GM19043 (cell line): ENCODE measurements around the gene C1orf210.

ENCODE experiments used
- ATAC-seq: cut with Tn5 transposase; IDR thresholded peaks from one replicate; pipeline ENCODE4 v1.9.1; 2021; ENCODE audit warnings: low read depth; ENCODE audit not compliant: unreplicated experiment

C1orf210 gene

GRCh38 chr1:43296207-43296606, 10.8 kb upstream of the C1orf210 start:
- no peak for ATAC-seq

DNA sequence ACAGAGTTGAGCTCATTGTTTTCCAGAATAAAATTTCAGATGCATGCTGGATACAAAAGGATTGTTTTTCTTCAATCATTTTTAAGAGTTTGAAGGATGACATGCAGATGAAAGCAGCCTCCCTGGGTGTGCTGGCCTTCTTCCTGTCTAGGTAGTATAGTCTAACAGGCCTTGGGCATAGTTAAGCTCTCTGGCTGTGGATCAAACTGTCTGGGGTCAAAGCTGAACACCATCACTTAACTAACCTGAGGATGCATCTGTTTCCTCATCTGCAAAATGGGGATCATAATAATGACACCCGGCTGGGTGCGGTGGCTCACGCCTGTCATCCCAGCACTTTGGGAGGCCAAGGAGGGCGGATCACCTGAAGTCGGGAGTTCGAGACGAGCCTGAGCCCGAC, 9.4 kb upstream of the C1orf210 start:
- no peak for ATAC-seq

- no peak for ATAC-seq
Measured at GRCh38 chr1:43293896-43294760, 8.7 kb upstream of the C1orf210 start.

- no peak for ATAC-seq
Measured at GRCh38 chr1:43293176-43293575, 7.8 kb upstream of the C1orf210 start.

DNA sequence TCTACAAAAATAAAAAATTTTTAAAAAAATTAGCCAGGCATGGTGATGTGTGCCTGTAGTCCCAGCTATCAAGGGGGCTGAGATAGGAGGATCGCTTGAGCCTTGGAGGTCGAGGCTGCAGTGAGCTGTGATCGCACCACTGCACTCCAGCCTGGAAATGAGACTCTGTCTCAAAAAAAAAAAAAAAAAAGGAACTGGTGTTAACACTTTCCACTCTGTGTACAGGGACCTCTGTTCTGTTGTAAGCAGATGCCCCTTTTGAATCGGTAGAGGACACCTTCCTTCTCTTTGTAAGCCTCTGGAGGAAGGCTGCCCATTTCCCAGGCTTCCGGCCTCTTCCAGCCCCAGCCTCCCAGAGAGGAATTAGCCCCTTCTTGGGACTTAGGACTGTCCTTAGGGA, 7.3 kb upstream of the C1orf210 start:
- ATAC-seq: no peak

GRCh38 chr1:43292216-43292615, 6.8 kb upstream of the C1orf210 start:
- ATAC-seq: no peak

DNA sequence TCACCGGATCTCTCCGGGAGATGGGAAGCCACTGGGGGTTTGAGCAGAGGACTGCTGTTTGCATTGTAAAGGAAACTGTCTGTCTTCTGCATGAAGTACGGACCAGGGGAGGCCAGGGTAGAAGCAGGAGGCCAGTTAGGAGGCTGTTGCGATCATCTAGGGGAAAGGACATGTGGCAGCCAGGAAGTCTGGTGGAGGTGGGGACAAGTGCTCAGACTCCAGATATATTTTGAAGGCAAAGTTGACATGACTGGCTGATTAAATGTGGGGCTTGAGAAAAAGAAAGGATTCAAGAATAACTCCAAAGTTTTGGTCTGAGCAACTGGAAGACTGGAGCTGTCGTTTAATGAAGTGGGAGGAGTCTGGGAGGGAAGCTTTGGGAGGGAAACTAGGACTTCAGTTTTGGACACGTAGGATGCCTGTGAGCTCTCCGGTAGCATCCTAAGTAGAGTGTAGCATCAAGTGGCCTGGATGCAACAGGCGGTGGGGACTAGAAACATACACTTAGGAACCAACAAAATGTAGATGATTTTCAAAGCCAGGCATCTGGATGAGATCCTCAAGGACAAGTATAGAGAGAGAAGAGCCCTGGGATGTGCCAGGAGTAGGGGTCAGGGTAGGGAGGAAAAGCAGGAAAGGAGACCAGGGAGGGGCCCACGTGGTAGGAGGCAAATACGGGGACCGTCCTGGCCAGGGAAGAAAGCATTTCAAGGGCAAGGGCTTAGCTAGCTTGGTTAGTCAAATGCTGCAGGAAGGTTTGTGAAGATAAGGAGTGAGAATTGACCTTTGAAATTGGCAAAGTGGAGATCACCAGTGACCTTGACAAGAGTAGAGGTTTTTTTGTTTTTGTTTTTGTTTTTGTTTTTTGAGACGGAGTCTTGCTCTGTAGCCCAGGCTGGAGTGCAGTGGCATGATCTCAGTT, 3.7 kb upstream of the C1orf210 start:
- no peak for ATAC-seq

DNA sequence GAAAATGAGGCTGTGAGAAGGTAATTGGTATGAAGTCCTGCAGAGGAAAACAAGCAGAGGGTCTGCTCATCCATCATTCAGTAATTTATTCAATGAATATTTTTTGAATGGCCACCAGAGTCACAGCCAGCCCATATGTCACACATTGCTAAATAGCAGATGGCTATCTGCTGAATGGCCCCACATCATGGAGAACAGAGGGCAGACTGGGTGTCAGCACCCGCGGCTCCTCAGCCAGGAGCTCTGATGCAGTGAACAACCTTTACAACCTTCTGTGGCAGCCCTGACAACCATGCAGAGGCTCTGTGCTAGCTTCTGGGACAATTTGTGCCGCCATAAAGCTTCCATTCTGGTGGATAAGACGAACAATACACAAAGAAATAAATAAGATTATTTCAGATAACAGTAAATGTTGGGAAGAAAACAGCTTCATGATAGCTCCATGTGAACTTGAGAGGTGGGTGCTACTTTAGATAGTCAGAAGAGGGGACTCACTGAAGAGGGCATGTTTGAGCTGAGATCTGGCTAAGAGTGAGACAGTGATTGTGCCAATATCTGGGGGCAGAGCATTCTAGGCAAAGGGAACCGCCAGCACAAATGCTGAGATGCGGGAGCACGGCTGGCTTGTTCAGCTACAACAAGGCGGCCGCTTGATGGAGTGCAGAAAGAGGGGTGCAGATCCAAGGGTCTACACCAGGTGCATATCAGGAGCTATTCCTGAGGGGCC, 2.8 kb upstream of the C1orf210 start:
- ATAC-seq: no peak

DNA sequence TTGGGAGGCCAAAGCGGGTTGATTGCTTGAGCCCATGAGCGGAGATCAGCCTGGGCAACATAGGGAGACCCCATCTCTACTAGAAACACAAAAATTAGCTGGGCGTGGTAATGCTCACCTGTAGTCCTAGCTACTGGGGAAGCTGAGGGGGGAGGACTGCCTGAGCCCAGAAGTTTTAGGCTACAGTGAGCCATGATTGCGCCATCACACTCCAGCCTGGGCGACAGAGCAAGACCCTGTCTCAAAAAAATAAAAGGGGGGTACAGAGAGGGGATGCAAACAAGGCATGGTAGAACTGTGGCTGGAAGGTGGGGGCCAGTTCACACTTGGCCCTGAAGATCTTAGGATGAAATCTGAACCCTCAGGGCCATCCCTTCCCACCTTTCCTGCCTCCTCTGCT, 1.2 kb upstream of the C1orf210 start:
- ATAC-seq: no peak

- ATAC-seq: no peak
Measured at GRCh38 chr1:43286115-43286514, 734 bp upstream of the C1orf210 start.

GRCh38 chr1:43284546-43285110, 753 bp downstream of the C1orf210 start:
- no peak for ATAC-seq

DNA sequence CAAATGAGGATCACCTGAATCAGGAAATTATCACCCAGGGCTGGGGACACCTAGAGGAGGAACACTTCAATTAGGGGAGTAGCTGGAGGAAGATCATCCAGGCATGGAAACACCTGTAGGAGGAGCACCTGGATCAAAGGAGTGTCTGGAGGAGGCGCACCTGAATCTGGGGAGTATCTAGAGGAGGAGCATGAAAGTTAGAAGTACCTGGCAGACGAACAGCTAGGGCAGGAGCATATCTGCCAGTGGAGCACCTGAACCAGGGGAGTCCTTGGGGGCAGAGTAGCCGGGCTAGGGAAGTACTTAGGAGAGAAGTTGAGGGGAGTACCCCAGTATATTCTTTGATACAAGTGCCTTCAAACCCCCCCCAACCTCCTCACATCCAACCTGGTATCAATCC, 1.3 kb downstream of the C1orf210 start:
- no peak for ATAC-seq

GRCh38 chr1:43282220-43283195, 2.9 kb downstream of the C1orf210 start:
- no peak for ATAC-seq

DNA sequence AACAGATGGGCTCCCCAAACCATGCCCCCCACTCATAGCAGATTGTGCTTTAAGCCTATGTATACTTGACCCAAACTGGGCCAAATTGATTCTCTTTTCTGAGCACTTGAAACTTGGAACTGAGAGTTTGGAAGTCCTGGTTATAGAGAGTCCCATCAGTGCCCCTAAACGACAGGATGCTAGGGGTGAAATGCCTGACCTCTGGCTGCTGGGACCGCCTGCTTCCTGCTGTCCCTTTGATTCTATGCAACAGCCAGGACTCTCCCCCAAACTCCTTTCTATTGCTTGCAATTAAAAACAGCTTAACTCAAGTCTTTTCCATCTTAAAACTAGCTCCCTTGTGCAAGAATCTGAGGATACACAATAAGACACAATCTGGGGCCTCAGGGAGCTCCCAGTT, 4.7 kb downstream of the C1orf210 start:
- ATAC-seq: no peak

GRCh38 chr1:43279666-43280065, 5.7 kb downstream of the C1orf210 start:
- no peak for ATAC-seq

DNA sequence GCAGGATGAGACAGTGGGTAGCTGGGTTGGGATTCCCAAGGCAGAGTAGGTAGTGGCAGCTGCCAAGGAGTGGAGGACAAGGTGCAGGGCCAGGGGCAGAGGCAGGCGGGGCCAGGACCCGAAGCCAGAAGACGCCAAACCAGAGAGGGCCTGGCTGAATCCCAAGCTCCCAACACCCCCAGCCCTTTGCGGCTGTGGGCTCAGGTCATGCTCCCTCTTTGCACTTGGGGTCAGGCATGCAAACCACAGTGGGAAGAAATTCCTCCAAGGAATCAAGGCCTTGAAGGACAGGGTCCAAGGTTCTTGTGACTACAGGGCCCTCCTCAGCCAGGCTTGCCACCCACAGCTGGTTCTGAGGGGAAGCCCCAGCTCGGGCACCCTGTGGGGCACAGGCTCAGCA, 6.2 kb downstream of the C1orf210 start:
- ATAC-seq: no peak

GRCh38 chr1:43277116-43277876, 8.1 kb downstream of the C1orf210 start:
- no peak for ATAC-seq

DNA sequence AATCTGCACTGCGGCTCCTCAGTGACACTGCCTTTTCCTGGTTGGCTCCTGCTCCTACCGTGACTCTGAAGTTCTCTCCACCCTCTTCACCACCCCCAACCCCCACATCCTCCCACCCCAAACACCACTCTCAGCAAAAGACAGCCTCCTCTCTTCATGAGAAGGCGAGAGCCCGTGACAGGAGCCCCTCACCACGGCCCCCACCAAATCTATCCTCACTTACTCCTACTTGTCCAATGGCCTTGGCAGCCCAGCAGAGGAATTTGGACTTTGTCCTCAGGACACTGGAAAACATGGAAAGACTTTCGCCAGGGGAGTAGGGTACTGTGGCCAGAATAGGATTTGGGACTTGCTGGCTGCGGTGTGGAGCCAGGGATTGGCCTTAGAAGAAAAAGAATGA, 8.7 kb downstream of the C1orf210 start:
- no peak for ATAC-seq
